Hippocampal formation (tissue), 2 donors: Measurements from ENCODE around the gene S100A11.

ENCODE experiments used
- DNase-seq, 2 donors: peaks; one replicate each; lab custom pipeline; 2025; lab: John Stamatoyannopoulos, UW

Gene S100A11

DNA sequence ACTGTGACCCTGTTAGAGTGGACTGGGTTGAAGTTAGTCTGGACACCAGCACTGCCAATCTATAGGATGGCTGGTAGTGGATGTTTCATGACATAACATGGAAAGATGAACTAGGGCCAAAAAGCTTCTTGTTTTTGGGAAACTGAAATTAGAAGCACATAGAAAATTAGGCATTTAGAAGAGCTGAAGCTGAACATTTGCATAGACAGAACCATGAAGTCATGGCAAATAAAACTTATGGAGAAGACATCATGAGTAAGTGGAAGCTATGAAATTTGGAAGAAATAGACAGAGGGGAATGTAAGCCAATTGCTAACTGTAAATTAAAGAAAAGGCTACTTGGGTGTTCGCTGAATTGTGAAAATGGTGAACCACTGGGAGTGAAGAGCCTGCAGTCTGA, 2.7 kb upstream of the S100A11 start:
- no peak for DNase-seq

DNA sequence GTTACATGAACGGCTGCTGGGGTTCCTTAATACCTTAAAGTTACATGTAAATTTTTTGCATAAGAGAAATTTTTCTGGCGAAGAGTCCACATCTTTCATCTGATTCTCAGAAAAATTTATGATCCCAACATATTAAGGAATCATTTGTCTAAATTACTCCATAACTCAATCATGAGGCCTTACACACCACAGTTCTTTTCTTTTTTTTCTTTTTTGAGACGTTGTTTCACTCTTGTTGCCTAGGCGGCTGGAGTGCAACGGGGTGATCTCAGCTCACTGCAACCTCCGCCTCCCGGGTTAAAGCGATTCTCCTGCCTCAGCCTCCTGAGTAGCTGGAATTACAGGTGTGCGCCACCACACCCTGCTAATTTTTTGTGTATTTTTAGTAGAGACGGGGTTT, 2.1 kb upstream of the S100A11 start:
- no peak for DNase-seq

DNA sequence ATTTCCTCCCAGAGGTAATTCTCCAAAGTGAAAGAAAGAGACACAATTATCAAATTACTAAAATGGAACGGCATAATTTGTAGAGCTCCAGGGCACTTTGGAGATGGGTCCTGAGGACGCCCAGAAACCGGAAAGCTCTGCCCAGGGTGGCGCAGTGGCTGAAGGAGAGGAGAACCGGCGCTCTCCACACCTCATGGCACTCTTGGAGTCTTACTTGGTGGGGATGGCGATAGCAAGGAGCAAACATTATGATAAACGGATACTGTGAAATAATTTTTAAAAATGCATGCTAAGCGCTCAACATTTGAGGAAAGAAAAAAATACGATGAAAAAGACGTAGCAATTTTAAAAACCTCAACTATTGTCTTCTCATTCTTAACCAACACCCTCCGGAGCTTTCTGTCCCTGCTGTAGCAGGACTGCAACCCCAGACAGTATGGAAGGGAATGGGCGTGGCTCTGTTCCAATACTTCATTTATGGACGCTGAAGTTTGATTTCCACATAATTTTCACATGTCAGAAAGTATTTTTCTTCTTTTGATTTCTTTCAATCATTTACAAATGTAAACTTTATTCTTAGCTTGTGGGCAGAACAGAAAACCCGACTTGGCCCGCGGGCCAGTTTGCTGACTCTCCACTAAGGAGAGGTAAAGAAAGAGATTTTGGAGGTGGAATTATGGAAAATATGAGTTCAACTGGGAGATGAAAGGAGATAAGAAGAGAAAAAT, 1.1 kb downstream of the S100A11 start:
- DNase-seq = no peak

DNA sequence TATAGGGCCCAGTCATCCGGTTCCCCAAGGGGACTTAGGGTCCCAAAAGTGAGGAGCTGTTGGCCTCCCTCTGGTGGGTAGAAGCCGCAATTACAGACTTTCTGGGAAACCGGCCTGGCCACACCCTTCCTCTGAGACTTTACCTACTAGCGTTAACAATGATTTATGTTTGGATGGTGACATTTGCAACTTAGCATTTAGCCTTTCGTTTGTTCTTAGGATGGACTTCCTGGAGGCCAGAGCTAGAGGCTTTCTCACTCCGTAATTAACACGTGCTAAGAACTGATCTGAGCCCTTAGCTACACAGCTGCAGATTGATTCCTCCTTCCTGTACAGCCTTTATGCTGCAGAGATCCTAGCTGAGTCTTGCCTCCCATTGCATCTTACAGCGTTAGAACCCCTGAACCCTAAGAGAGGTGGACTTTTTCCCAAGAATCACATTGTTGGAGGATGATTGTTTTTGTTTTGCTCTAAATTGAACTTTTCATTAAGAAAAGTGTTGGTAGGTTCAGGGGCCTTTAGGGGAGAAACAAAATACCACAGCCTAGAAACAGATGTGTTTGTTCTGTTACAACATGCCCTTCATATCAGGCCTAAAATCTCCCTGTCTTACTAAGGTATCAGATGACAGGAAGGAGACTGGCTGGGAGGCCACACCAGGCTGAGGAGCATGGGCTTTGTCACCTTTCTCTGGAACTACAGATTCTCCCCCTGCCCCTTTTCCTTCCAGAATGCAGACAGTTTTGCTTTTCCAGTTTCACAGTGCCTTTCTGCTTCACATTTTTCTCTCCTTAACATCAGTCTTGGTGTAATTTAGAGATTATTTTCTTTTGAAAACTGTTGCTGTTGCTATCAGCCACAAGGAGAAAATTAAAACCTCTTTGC, 1.9 kb downstream of the S100A11 start:
- DNase-seq = no peak

DNA sequence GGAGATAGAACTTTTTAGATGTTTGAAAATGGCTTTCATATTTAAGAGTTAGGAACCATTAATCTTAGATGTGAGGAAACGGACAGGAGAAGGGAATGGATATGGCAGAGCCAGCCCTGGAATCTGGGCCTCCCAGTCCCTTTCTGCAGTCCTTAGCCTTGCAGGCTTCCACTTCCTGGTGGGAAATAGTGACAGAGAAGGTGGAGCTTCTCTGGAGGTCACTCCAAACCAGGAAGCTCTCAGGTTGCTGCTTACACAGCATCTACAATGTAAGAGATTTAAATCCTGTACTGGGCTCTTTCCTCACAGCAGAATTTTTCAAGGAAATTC, 2.5 kb downstream of the S100A11 start:
- no peak for DNase-seq

DNA sequence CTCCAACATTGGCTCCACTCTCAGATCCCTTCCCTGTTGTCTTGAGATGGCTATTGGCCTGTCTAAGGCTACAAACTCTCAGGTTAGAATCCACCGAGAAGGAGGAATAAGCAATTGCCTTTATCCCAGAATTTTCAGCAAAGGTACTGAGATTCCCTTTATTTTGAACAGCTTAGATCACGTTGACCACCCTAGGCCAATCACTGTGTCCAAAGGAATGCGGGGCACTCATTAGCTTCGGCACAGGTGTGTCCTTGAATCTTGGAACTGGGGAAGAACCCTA, 6.9 kb downstream of the S100A11 start:
- DNase-seq = no peak

DNA sequence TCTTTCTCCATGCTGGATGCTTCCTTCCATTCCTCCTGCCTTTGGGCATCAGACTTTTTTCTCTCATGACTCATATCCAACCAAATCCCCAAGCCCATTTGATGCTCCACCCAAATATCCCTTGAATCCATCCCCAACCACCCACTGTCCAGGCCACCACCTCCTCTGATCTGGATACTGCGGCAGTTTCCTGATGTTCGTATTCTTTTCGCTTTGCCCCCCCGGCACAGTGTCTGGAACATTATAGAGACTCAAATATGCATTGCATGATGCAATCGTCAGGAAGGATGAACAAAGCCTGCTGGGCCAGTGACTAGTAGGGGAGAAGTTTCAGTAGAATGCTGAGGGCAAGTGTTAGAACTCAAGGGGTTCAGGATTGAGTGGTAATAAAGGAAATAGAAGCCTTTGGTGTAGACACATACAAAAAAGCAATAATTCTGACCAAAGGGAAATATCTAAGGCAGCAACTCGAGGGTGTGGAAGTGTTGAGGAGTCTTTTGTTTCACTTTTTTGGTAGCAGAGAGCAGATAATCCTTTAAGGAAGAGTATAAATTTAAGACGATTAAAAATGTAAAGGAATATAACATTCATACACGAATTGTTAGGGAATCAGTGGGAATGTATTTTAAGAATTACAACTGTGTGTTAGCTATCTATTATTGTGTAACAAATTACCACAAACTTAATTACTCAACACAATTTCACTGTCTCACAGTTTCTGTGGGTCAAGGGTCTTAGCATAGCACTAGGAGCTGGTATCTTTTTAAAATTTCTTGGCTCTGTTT, 7.5 kb downstream of the S100A11 start:
- DNase-seq = no peak

DNA sequence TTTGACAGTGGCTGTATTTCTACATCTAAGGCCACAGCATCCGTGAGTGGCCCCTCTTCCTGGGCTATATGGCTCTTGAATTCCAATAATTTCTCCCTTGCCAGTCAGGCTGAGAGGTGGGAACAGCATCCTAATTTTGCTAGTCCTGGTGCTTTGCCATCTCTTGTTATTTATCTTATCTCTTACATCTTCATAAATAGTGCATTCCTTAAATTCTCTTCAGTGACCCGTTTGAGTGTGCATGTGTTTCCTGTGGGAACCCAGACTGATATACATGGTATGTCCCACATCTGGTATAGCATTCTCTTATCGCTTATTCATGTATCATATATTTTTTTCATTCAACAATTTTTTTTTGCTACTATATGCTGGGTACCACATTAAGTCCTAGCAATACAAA, 9.9 kb downstream of the S100A11 start:
- DNase-seq = no peak

DNA sequence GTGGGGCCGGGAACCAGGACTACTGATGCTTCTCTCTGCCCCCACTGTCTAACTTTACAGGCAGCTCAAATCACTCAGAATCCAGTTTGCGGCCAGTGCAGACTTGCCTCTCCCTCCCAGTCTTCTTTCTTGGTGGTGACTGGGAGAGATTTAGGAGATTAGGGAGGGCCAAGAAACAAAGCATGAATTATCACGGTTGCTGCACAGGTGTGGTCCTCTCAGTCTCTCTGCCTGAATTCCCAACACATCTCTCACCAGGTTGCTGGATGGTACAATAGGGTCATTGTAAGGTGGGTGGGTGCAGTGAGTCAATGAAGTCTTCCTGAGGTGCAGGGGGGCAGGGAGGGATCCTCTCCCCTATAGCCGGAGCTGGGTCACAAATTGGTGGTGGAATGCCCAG, 12.6 kb downstream of the S100A11 start:
- no peak for DNase-seq

DNA sequence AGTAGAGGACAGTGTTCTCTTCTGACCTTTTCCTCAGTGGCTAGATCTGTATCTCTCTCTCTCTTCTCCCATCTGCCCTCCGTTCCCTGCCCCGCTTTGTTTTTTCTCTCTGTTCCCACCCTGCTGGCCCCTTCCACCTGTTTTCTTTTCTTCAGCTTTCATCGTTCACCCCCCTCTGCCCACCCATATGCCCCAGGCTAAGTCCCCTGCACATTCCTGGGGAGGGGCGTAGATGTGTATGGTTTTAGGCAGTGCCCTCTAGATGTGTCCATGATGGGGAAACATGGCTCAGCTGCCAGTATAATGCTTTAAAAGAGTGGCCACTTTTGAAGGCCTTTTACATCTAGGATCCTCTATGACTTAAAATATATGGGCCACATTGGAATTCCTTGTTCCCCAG, 13.6 kb downstream of the S100A11 start:
- DNase-seq = no peak

DNA sequence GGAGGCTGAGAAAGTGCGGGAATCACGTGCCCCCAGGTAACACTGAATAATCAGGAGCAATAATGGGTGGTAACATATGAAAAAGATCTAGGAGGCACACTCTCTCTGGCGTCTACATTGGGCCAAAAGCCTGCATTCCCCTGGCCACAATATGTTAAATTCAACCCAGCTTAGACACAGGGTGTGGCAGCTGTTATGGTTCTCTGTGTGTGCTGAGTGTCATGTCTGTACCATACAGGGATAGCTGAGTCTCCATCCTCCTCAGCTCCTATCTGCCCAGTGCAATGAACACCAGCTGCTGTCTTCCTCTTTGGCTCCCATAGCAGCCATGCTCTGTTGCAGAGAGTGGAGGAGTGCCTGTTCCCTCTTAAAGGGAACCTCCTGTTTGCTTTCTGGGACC, 14.3 kb downstream of the S100A11 start:
- no peak for DNase-seq

DNA sequence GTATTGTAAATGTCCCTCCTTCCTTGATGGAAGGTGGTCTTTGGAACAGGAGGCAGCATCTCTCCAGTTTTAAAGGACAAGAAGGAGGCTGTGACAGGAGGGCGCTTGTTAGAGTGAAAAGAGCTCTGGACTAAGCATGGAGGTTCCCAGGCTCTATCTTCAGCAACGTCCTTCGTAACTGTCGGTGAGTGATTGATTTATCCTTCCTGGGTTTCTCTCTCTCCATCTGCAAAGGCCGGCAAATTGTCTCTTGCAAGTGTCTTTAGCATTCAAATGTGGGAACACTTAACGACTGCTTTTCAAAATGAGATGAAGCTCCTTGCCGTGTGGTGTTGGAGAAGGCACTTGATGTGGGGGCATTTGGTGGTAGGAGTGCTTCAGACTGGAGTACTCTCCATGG, 15.2 kb downstream of the S100A11 start:
- DNase-seq = no peak

DNA sequence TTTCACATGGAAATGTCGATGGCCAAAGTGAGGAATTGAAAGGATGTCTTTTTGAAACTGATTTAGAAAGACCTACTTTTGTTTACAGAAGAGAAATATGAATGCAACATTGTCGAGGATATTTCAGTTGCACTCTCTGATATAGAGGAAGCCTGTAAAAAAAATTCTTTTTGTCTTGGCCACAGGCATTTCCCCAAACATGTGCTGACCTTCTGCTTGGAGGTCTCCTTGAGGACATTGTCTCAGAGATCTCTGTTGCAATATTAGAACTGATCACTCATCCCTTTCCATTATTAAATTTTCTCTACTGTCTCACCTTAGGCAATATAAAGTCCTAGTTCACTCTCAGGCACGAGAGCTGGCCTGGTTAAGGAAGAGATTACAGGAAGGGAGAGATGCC, 16.0 kb downstream of the S100A11 start:
- no peak for DNase-seq

DNA sequence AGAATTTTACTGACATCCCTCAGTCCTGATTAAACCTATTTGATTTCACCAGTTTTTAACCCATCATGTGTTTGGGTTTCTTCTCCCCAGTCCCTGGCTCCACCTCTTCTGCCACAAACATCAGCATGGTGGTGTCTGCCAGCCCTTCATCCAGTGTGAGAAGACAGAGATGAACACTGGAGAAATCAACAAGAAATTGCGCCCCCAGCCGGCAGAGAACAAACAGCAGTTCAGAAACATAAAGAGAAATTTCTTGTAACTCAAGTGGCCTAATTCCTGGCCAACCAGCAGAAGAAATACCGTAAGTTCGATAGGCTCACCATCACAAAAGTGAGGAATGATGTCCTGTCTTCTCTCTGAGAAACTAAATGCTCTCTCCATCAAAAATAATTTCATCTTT, 18.3 kb downstream of the S100A11 start:
- DNase-seq = no peak

DNA sequence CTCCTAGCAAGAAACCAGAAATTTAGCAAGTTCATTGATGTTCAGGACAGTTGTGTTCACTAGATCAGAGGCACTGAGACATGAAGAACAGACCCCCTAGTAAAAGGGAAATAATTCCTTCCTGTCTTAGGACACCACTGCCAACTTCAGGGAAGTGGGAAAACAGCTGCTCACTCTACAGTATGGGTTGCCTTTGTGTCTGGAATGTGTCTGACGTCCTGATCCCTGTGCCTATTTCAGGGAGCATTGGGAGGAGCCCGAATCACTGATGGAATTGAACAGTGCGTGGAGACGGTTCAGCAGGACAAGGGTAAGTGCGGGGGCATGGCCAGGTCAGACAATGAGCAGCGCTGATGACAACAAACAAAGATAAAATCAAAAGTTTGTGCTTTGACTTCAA, 21.0 kb downstream of the S100A11 start:
- no peak for DNase-seq

DNA sequence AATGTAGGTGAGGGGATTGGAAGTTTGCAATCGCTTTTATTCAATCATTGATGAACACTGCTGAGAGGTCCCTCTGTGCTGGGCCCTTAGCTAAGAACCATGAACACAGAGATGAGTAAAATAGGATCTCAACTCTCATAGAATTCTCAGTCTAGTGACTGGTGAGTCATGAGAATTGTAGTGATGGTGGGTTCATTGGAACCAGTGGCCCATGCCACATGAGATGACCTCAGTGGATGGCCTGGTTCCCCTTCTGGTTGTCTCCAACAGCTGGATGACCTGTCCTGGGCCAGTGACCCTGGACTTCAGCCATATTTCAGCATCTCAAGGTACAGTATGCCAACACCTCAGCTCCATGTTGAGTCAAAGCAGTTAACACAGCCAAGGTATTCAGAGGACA, 21.9 kb downstream of the S100A11 start:
- DNase-seq = no peak

DNA sequence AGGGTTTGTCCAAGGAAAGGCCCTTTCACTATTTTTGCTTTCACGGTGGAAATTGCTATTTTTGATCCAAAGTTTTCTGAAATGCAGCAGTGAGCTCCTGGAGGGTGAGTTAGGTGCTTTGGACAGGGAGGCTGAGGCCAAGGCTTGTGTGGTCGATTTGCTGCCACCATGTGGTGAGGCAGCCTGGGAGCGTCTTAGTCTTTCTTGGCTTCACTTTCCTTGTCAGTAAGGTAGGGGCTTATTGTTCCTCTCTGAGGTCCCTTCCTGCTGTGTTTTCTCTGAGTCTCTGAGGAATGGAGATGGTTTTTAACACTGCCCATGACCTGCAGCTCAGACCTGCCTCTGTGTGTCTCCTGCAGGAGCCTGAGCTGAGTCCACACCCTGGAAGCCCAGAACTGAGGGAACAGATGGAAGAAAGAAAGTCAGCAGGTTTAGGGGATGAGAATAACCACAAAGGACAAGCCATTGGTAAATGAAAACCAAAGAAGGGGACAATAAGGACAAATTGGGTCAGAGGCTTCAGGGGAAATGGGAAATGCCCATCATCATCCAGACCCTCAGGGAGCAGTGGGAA, 23.1 kb downstream of the S100A11 start:
- no peak for DNase-seq

DNA sequence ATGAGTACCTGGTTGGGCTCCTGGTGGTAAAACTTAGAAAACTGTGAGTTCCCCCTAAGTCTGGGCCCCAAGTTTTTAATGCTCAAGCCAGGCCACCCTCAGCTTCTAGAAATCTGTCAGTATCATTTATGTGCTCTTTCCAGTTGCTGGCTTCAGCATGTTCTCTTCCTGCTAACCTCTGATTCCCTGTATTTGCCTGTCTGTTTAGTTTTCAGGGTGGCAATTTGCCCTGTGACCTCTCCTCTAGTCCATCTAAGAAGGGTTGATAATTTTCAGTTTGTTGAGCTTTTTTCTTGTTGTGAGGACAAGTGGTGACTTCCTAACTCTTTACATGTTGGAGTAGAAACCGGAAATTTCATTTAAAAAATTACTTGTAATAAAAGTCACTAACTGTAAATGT, 27.1 kb downstream of the S100A11 start:
- DNase-seq = no peak

DNA sequence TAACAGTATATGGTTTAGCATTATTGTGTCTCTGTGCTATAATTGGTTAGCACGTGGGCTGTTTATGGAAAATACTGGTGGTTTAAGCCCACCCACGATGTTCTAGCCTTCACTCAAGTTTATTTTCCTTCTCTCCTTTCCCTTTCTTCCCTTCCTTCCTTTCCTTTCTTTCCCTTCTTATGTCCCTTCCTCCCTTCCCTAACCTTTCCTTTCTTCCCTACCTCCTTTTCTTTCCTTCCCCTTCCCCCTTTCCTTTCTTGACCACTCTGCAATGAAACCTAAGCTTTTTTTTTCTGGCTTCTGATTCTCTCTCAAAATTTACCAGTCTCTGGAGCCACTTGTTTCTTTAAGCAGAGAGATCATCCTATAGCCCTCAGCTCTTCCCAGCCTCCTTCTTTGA, 29.8 kb downstream of the S100A11 start:
- no peak for DNase-seq

DNA sequence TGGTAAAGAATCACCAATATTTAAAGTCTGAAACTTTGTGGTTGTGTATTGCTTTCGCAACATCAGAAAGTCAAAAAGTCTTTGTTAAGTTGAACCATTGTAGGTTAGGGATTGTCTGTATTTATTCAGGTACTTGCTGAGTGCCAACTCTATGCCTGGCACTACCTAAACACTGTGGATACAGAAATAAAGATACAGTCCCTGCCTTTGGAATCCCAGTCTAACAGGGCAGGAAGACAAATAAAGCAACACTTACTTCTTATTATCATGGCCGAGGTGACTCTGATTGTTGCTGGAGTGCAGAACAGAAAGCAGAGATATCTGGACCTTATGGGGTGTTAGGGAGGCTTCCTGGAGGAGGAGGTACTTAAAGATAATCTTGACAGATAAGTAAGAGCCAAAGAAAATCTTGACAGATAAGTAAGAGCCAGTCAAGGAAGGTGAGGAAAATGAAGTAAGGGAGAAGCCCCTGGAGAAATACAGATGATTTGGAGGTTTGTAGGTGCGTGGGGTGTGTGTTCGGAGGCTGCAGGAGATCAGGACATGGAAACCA, 31.4 kb downstream of the S100A11 start:
- no peak for DNase-seq

DNA sequence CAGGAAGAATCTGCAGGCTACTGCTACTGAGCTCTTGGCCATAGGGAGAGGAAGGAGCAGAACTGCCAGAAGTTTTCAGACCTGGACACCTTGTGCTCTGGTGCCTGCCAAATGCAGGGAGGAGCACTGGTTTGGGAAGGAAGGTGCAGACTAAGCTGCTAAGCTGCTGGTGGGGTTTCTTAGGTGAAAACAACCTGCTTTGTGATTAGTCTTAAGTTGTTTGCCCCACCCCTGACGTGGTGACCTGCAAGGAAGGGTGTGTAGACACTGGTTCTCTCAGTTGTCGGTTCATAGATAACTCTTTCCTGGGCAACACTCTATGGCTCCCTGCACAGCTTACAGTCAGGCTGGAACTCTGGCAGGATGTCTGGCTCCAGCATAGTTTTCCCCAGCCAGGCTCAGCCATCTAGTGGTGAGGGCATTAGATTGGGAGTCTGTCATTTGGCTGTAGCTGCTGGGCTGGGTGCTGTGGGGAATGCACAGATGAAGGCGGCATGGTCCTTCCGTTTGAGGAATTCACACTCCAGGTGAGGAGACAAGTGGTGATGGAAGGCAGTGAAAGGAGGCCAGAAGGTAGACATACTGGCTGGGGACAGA, 32.9 kb downstream of the S100A11 start:
- no peak for DNase-seq

DNA sequence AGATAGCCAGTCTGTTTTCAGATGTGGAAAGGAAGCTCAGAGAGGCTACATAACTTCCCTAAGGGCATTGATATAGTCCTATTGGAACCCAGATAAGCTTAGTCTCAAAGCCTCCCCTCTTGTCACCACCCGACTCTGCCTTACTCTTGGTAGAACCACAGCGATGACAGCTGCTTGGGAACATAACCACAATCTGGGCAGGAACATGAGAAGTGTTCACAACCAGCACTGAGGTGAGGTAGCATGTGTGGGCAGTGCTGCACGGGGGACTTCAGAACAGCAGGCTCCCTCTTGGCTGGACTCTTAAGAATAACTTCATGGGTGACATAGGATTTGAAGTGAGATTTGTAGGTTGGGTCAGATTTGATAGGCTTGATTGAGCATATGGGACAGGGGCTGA, 33.8 kb downstream of the S100A11 start:
- no peak for DNase-seq
